HG03097 (cell line): ENCODE results near the gene ME2.
"Not testable (repeated sequence)": the region's sequence is repeated elsewhere in the genome, so short reads cannot be mapped to it uniquely, and the experiment has no call there.

Experiments
- ATAC-seq: cut with Tn5 transposase; IDR thresholded peaks from one replicate; pipeline ENCODE4 v1.9.1; 2021; ENCODE audit not compliant: unreplicated experiment, low FRiP score

The ME2 gene

GRCh38 chr18:50969448-50969847, 90.5 kb downstream of the ME2 start:
- ATAC-seq: no peak

- ATAC-seq: no peak
Observed at GRCh38 chr18:50970006-50970405, 91.1 kb downstream of the ME2 start.

DNA sequence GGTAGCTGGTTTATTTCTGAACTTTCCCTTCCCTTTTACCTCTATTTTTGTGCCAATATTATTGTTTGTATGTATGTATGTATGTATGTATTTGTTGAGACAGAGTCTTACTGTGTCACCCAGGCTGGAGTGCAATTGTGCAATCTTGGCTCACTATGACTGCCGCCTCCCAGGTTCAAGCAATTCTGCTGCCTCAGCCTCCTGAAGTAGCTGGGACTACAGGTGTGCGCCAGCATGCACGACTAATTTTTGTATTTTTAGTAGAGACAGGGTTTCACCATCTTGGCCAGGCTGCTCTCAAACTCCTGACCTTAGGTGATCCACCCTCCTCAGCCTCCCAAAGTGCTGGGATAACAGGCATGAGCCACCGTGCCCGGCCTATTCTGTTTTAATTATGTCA, 93.5 kb downstream of the ME2 start:
- ATAC-seq: not testable (repeated sequence)

- ATAC-seq: no peak
Observed at GRCh38 chr18:50973367-50974126, 94.6 kb downstream of the ME2 start.

DNA sequence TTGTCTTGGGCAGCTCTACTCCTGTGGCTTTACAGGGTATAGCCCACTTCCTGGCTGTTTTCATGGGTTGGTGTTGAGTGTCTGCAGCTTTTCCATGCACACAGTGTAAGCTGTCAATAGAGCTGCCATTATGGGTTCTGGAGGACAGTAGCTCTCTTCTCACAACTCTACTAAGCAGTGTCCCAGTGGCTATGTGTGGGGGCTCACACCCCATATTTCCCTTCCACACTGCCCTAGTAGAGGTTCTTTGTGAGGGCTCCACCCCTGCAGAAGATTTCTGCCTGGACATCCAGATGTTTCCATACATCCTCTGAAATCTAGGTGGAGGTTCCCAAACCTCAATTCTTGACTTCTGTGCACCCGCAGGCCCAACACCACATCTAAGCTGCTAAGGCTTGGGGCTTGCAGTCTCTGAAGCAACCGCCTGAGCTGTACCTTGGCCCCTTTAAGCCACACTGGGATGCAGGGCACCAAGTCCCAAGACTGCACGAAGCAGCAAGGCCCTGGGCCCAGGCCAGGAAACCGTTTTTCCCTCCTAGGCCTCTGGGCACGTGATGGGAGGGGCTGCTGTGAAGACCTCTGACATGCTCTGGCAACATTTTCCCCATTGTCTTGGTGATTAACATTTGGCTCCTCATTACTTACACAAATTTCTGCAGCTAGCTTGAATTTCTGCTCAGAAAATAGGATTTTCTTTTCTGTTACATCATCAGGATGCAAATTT, 98.3 kb downstream of the ME2 start:
- no peak for ATAC-seq

GRCh38 chr18:50981381-50981780, 102.5 kb downstream of the ME2 start:
- no peak for ATAC-seq

DNA sequence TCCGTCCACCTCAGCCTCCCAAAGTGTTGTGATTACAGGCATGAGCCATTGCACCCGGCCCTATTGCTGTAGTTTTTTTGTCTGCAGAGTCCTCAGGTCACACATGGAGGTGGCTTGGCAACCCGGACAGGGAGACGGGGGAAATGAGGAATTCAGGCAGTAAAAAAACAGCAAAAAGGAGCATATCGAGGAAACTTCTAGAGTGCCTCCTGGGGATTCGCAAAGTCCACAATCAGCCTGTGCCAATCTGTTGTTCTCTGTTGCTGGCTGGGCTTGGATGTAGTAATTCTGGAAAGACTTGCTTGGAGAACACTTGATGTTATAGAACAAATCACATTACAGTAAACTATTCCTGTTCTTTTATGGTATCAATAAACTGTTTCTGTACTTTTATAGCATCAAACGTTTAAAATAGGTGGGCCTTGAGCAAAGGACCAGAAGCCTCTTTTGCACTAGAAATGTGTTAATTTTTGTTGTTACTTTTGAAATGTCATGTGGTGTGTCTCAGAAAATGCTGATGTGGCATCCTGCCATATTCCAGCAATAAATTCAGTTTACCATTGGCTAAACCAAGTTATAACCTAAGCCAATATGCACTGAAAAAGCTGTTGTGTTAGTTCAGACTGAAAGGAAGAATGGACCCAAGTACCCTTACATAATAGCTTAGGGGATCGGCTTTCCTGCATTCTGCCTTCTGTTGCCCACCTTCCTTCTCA, 103.3 kb downstream of the ME2 start:
- ATAC-seq: no peak

- no peak for ATAC-seq
Observed at GRCh38 chr18:50982802-50983179, 103.9 kb downstream of the ME2 start.

DNA sequence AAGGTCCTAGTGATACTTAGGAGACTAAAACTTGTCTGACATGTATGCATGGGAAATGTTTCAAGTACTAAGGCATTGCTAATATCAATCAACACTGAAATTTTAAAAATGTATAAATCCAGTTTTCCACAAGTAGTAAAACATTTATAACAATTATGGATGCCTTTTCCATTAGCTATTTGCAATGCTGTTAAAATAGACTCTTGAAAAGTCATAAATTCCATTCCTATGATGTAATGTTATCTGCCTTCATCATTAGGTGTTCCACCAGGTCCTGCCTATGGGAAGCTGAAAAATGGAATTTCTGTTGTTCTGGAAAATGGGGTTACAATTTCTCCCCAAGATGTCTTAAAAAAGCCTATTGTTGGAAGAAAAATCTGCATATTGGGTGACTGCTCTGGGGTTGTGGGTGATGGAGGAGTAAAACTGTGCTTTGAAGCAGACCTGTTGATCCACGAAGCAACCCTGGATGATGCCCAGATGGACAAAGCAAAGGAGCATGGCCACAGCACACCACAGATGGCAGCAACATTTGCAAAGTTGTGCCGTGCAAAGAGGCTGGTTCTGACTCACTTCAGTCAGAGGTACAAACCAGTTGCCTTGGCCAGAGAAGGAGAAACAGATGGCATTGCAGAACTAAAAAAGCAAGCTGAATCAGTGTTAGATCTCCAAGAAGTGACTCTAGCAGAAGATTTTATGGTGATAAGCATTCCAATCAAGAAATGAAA, 107.6 kb downstream of the ME2 start:
- ATAC-seq: no peak

- no peak for ATAC-seq
Observed at GRCh38 chr18:50987261-50987660, 108.3 kb downstream of the ME2 start.

- no peak for ATAC-seq
Observed at GRCh38 chr18:50989711-50990110, 110.8 kb downstream of the ME2 start.

- ATAC-seq: no peak
Observed at GRCh38 chr18:50992351-50992762, 113.4 kb downstream of the ME2 start.

GRCh38 chr18:50994031-50994430, 115.1 kb downstream of the ME2 start:
- no peak for ATAC-seq

DNA sequence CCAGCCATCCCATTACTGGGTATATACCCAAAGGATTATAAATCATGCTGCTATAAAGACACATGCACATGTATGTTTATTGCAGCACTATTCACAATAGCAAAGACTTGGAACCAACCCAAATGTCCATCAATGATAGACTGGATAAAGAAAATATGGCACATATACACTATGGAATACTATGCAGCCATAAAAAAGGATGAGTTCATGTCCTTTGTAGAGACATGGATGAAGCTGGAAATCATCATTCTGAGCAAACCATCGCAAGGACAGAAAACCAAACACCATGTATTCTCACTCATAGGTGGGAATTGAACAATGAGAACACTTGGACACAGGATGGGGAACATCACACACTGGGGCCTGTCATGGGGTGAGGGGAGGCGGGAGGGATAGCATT, 124.3 kb downstream of the ME2 start:
- ATAC-seq: not testable (repeated sequence)
